GM18511 (cell line): Measurements from ENCODE around the gene RIC1.
"Not testable (repeated sequence)": the region's sequence is repeated elsewhere in the genome, so short reads cannot be mapped to it uniquely, and the experiment has no call there.

Experiments
- ATAC-seq: cut with Tn5 transposase; IDR thresholded peaks from one replicate; pipeline ENCODE4 v1.9.1; 2021; ENCODE audit warnings: mild to moderate bottlenecking, moderate library complexity; ENCODE audit not compliant: unreplicated experiment

The RIC1 gene, protein sequence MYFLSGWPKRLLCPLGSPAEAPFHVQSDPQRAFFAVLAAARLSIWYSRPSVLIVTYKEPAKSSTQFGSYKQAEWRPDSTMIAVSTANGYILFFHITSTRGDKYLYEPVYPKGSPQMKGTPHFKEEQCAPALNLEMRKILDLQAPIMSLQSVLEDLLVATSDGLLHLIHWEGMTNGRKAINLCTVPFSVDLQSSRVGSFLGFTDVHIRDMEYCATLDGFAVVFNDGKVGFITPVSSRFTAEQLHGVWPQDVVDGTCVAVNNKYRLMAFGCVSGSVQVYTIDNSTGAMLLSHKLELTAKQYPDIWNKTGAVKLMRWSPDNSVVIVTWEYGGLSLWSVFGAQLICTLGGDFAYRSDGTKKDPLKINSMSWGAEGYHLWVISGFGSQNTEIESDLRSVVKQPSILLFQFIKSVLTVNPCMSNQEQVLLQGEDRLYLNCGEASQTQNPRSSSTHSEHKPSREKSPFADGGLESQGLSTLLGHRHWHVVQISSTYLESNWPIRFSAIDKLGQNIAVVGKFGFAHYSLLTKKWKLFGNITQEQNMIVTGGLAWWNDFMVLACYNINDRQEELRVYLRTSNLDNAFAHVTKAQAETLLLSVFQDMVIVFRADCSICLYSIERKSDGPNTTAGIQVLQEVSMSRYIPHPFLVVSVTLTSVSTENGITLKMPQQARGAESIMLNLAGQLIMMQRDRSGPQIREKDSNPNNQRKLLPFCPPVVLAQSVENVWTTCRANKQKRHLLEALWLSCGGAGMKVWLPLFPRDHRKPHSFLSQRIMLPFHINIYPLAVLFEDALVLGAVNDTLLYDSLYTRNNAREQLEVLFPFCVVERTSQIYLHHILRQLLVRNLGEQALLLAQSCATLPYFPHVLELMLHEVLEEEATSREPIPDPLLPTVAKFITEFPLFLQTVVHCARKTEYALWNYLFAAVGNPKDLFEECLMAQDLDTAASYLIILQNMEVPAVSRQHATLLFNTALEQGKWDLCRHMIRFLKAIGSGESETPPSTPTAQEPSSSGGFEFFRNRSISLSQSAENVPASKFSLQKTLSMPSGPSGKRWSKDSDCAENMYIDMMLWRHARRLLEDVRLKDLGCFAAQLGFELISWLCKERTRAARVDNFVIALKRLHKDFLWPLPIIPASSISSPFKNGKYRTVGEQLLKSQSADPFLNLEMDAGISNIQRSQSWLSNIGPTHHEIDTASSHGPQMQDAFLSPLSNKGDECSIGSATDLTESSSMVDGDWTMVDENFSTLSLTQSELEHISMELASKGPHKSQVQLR (N-terminal part only)

DNA sequence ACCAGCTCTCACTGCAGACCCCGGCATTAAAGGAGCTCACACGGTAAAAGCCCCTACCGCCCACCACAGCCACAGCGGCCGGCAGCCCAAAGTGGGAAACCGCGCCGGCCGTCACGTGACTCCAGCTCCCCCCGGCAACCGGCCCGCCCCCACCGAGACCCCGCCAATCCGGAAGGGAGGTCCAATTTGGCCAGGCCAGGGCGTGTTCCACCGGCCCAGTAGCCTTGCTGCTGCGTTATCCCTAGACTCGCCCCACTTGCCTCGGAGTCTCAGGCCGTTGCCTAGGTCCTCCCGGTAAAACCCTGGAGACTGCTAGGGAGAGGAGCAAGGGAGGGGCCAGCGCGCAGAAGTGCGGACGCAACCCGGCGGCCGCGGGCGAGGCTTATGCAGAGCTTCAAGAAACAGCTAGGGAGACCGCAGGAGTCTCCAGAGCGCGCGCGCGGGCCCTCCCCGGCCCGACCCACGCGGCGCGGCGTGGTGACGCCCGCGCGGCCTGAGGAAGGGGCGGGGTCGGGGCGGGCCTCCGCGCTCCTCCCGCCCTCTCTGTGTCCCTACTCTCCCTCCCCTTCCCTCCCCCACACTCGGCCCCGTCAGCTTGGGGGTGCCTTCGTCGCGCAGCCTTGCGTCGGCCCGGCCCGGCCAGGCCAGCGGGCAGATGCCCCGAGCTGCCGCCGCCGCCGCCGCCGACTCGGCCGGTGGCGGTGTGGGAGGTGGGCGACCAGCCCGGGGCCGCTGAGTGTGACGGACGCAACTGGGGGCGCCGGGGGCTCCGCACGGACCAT, at the start of gene RIC1:
Gene RIC1 (plus strand): TSS at position 578 of the 782 bp plus-strand sequence. CDS start 203 bp downstream, at position 781.
- peak; percentile 54 for ATAC-seq

DNA sequence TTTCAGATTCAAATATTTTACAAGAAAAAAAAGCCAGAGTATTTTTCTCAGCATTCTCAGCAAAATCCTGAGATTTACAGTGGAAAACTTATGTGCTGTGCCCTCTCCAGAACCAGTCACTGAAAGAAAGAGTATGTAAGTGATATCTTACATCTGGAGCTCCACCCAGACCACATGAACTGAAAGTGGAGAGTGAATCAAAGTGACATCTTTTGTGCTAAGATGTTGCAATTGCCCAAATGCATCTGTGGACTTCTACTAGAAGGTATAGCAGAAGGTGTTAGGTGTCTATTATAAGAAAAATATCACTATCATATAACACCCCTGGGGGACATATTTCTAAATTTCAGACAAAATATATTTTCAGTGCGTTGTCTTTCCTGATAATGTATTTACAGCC, 49.0 kb upstream of the RIC1 start:
- no peak for ATAC-seq

DNA sequence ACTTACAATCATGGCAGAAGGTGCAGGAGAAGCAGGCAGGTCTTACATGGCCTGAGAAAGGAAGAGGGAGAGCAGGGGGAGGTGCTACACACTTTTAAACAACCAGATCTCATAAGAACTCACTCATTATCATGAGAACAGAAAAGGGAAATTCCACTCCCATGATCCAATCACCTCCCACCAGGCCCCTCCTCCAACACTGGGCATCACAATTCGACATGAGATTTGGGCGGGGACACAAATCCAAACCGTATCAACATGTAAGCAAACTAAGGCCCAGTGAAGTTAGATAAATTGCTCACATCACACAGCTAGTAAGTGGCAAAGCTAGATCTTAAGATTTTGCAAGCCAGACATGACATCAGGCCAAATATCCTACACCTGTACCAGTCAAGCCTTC, 48.3 kb upstream of the RIC1 start:
- no peak for ATAC-seq

DNA sequence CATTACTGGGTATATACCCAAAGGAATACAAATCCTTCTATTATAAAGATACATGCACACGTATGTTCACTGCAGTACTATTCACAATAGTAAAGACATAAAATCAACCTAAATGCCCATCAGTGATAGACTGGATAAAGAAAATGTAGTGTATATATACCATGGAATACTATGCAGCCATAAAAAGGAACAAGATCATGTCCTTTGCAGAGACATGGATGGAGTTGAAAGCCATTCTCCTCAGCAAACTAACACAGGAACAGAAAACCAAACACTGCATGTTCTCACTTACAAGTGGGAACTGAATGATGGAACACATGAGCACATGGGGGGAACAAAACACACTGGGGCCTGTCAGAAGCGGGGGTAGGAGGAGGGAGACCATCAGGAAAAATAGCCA, 47.2 kb upstream of the RIC1 start:
- ATAC-seq: not testable (repeated sequence)

DNA sequence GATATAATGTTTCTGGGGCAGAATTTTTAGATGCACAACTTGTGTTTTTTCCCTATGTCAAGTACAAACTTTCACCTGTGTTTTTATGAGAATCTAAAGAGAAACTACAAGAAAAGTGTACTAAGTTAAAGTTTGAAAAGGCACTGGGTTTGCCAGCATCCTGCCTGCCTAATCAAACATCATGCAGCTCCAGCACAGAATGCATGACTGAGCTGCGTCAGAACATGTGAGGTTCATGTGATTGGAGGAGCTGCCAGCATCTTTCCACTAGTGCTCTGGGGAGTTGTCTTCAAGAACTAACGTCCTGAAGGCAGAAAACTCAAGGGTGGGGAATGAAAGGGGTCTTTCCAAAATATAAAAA, 46.1 kb upstream of the RIC1 start:
- ATAC-seq: peak; percentile 71

DNA sequence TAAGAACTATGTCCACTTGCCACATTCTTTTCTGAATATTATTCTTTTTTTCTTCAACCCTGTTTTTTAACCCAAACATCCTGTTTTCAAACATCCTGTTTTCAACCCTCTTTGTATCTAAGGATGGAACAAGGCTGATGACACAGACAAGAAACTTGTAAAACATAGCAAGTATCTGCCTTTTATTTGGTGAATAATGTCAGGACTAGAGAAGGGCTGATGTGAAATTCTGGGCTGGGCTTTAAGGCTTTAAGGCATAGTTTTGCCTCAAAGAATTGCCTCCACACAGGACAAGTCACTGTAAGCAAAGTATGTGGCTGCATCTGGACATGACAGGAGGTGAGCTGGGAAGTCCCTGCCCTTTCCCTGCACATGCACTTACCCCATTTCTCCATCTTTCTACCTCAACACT, 42.5 kb upstream of the RIC1 start:
- peak; percentile 31 for ATAC-seq

DNA sequence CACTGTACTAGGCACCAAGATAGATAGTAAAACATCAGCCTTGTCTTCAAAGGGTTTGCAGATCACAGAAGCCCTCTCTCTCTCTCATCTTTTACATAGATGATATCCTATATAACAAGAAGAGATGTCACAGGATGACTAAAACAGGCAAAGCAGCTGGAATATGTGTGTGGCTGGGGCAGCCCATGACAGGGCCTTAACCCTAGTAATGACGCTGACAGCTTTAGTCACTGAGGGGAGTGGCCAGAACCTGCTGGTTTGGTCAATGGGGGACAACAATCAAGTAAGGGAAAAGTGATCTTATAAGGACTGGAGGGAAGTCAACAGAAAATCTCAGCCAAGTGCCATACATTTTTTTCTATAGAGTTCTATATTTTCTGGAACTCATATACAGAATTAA, 41.9 kb upstream of the RIC1 start:
- no peak for ATAC-seq

DNA sequence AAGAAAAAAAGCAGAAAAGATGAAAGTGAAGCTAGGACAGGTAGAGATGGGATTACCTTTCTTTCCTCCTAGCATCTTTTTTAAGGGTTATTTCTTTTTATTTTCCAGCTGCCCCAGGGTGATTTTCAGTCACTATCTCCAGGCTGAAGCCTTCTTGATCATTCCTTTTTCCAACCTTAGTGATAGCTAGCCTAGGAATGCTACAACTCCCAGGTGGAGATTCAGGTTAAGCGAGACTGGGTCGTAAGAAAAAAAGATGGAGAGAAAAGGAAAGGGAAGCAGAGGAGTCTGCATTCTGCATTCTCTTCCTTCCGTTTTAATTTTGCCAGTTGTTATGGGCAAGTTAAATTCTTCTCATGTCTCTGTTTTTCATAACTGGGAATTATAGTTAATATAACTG, 36.7 kb upstream of the RIC1 start:
- no peak for ATAC-seq

DNA sequence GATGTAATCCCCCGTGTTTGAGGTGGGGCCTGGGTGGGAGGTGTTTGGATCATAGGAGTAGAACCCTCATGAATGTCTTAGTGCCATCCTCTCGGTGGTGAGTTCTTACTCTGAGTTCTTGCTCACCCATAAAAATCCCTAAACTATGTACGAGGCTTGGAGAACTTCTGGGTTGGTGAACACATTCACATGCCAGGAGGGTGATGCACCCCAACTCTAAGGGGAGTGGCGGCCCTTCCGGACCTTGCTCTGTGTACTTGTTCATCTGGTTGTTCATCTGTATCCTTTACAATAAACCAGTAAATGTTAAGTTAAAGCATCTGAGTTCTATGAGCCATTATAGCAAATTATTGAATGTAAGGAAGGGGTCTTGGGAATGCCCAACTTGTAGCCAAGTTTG, 36.0 kb upstream of the RIC1 start:
- ATAC-seq: no peak

DNA sequence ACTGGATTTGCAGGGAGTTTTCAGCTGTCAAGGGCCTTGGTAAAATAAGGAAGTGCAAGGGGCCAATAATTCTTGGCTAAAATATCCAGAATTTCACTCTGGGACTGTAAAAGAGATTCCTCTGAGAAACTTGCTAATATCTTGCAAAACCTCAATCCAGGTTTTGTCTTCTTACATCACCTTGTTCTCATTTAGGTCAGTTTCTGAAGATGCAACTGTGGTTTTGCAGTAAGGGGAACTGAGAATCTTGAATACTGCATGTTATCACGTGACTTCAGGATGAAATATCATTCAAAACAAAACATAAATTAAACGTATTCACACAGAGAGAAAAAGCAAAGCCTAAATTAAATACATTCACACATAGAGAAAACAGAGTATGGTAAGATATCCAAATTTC, 35.0 kb upstream of the RIC1 start:
- peak; percentile 73 for ATAC-seq

DNA sequence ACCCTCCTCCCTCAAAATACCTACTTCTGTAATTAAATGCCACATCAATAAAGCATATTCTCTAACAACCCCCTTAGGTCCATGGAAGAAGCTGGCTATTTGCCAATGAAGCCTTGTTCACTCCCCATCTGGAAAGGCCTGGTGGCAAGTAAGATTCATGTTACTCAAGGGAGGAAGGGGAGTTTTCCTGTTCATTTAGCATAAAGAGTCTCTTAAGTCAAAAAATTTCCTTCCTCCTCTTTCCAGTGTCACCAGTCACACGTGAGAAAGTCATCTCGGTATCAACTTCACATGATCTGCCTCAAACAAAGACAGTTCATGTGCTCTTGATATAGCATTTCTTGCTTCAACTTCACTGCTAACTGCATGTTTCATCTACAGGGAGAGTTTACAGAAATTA, 32.7 kb upstream of the RIC1 start:
- no peak for ATAC-seq

DNA sequence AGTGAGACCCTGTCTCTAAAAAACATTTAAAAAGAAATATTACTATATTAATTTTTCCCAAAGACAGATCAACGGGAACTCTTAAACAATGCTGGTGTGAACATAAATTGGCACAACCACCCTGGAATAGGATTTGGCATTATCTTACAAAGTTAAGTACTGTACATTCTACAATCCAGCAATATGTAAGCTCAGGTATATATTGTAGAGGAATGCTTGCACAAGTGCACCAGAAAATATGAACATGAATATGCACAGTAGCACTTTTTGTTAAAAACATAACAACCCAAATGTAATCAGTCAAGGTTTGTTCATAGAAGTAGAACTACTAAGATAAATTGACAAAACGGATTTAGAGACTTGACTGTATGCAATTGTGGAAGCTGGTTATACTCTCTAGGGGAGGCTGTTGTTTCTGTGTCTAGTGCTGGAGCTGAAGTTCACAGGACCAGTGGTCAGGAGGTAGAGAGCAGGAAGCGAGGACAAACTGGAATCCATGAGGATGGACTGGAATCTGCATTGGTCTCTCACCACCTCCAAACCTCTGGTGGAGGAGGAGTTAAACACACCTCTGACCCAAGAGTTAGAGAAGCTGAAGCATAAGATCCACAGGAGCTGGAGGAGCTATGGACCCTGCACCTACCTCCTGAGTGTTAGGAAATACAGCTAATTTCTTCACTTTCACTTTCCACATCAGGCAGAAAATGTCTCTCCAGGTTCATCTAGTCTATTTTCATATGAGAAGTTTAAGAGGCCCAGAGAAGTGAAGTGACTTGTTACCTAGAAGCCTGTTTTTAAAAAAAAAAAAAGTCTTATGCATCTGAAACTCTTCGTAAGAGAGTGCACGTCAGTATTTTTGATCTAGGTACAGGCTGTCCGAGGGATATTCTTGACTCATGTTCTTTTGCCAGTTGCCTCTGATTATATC, 20.3 kb upstream of the RIC1 start:
- ATAC-seq: peak; percentile 67

DNA sequence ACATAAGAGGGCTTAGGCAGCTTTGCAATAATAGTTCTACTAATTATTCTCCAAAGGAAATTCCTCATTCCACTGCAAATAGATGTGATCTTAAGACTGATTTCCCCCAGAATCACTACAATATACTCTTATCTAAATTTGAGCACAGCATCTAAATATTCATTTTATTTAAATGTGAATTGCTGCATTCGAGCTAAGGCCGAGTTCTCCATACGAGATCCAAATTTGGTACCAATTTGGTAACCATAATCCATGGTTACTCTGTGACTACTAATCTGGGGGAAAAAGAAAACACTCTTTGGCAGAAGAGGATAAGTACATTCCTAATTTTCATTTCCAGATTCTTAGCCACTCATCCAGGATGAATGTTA, 19.7 kb upstream of the RIC1 start:
- no peak for ATAC-seq

DNA sequence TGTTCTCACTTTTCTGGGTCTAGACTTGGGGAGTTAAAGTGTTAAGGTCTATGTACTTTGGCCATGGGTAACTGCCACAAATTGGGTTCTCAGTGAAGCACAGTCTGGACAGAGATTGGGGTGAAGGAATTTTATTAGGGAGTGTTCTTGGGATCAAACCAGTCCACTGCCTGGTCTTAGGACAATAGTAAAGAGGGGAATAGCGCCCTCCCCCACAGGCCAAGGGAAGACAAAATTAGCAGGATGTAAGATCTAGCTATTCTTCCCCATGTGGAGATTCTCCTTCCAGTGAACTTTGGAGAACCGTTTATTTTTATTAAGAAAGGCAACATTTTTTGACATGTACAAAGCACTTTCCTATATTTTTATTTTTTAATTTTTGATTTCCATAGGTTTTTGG, 18.4 kb upstream of the RIC1 start:
- ATAC-seq: no peak

DNA sequence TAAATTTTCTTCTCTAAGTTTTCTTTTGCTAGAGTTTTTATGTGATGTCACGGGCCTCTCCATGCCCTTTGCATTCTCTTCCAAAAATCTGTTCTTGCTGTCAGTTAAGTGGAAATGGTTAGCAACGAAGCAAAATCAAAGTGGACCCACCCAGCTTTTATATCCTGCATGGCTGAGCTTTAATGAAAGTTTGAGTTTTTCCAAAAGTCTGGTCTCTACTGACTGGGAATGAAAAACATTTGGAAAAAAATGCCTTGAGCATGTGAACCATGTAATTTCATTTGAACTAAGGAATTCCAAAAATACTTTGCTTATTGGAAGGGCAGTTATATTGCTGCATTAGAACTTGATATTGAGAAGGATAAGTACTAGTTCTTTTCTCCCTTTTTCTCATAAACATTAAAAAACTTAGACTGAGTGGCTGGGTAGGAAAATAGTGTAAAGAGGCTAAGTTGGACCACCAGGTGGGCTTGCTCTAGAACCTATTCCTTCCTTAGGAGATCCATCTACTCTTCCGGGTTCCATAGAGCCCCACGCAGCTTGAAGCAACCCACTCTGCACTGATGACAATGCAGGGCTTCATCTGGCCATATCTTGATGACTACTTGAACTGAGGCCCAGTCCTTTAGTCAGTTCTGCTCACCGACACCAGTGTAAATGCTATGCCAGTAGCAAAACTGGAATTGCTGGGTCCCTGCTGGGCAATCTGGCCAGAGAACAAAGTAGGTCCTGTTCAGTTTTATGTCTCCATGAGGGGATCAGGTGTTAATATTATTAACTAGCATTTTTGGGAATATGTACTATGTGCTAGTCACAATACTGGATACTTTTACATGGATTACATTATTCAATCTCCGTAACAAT, 17.4 kb upstream of the RIC1 start:
- no peak for ATAC-seq

DNA sequence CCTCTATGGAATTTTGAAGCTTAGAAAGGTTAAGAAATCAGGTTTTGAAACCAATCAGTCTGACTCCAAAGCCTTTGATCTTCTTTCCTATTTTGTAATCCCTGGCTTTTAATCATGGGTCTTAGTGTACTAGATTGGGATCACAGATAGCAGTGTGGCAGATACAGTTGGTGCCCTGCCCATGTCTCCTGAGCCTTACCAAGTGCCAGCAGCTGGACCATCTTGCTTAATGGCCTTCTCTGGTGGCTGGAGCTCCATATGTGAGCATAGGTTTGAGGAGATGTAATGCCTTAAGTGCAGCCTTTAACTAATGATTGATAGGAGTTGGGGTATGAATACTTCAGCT, 16.7 kb upstream of the RIC1 start:
- ATAC-seq: no peak

DNA sequence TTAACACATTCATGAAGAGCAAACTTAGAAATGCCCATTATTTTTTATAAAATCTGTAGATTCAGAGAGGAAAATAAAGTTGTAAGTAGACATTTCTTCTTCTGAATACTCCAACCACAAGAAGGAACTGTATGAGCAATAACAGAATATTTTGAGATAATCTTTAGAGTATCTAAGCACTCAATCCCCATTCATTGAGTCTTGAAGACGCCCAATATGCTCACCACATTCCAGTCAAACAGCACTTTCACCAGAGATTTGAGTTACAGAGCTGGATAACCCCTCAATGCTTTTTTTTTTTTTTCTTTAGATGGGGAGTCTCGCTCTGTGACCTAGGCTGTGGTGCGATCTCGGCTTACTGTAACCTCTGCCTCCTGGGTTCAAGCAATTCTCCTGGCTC, 14.7 kb upstream of the RIC1 start:
- ATAC-seq: no peak

DNA sequence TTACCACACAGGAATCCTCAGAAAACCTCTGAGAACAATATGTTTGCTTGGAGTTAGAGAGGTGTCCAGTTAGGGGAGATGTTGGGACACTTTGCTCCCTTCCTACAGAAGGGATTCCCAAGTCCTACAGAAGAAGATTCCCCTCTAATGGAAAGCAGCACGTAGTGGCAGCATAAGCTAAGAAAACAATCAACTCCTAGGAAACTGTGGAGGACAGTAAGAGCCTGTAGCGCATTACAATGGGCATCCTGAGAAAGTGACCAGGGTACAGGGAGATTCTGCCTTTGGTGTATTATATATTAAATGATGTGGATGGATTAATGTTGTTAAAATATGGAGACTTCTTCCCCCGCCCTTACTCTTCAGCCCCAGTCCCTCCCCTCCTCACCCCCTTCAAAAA, 13.9 kb upstream of the RIC1 start:
- ATAC-seq: no peak

DNA sequence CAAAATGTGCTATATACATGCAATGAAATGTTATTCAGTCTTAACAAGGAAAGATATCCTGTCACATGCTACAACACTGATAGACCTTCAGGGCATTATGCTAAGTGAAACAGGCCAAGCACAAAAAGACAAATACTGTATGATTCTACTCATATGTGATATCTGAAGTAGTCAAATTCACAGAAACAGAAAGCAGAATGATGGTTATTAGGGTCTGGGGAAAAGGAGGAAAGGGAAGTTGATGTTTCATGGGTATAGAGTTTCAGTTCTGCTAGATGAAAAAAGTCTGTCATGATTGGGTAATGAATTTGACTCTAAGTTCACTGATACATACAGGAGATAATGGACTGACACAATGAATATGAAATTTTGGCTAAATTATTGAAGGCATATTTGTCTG, 11.2 kb upstream of the RIC1 start:
- ATAC-seq: peak; percentile 95
